ENCODE measurements around the gene PLCL2. TPM values are rescaled to one million over a fixed set of nuclear protein-coding genes. Genes with fewer than 3 reads are reported as not detected.

The PLCL2 gene
- total and polyA plus RNA-seq, 7 donors: 4.2 to 32.7 (median 21.9) TPM

DNA sequence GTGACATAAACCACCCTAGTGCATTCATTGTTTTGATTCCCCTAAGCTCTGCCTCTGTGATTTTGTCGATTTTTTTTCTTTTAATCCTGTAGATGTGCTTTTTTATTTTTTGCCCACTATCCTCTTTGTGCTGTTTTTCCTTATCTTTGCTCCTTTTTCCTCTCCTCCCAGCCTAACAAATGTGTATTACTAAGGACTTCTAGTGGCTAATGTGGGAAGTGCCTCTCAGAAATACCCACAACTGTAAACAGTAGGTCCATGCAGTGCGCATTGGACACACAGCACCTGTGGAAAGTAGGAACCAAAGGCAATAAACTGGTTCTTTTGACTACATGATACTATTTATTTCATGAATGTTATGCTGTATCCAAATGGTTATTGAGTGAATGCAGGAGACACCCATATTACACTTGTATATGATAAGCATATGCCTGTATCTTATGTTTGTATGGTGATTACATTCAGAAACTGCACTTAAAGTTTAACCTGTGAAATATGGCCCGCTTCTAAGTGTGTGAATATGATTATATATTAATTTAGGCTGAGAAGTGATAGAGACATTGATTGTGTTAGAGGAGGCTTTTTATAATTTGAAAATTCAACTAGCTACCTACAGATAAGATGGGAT, 147.8 kb downstream of the PLCL2 start:
- intact Hi-C loops (cut with DNase I): loop anchor here in 1 of 2 donors (5.0 kb wide), 1 partner anchor 135 kb away; no protein-coding TSS in a partner anchor
- DNase-seq (no peak), ATAC-seq (peak; percentile 57 to 84 (median 72))
- Histone ChIP-seq H3K36me3 (ENCODE audit: insufficient read depth in 1 of 2, low read depth in 1 of 2) (no peaks in the 10 kb centered on the region), H3K4me1 (peaks cover 15% of the 10 kb centered on the region), H3K27ac (peak overlapping the region; percentile 12), H3K27me3 (ENCODE audit: insufficient read depth in 3 of 3, low read length in 2 of 3) (no peaks in the 10 kb centered on the region), H3K4me3 (no peak overlapping the region), H3K9me3 (no peaks in the 10 kb centered on the region)
- WGBS, 3 donors: 64 to 66% (median 64%) methylated on average over 3 of the region's 3 CpGs
- TF ChIP-seq, protein P1, sequence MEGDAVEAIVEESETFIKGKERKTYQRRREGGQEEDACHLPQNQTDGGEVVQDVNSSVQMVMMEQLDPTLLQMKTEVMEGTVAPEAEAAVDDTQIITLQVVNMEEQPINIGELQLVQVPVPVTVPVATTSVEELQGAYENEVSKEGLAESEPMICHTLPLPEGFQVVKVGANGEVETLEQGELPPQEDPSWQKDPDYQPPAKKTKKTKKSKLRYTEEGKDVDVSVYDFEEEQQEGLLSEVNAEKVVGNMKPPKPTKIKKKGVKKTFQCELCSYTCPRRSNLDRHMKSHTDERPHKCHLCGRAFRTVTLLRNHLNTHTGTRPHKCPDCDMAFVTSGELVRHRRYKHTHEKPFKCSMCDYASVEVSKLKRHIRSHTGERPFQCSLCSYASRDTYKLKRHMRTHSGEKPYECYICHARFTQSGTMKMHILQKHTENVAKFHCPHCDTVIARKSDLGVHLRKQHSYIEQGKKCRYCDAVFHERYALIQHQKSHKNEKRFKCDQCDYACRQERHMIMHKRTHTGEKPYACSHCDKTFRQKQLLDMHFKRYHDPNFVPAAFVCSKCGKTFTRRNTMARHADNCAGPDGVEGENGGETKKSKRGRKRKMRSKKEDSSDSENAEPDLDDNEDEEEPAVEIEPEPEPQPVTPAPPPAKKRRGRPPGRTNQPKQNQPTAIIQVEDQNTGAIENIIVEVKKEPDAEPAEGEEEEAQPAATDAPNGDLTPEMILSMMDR (IDR thresholded peaks at IDR 0.05): peak; percentile 62

DNA sequence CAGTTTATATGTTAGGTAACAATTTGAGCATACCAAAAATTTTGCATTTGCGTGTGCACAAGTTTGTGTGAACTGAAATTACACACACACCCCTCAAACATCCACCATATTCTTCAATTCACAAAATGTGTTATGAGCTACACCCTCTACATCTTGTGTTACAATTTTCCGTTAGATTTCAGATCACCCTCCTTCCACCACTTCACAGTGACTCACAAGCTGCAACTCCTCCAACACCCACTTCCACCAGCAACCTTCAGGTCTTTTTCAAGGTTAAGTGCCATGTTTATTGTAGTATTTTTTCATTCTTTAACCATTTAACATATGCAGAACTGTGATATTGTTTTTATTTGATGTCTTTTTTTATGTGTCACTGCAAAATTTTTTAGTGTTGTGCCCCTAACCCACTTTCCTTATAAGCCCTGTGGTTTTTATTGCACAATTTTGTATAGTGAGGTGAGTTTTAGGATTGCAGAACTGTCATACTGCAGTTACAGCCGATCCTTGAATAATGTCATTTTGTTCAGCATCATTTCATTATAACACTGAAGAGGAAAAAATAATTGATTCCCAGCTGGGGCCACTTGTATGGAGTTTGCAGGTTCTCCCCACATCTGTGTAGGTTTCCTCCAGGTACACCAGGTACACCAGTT, 148.9 kb downstream of the PLCL2 start:
- TF ChIP-seq, protein P1 (IDR thresholded peaks at IDR 0.05): no peak
- Histone ChIP-seq H3K27me3 (ENCODE audit: insufficient read depth in 3 of 3, low read length in 2 of 3) (no peaks in the 10 kb centered on the region), H3K4me1 (peaks cover 16% of the 10 kb centered on the region), H3K36me3 (ENCODE audit: insufficient read depth in 1 of 2, low read depth in 1 of 2) (no peaks in the 10 kb centered on the region), H3K9me3 (no peaks in the 10 kb centered on the region), H3K27ac (no peak overlapping the region), H3K4me3 (no peak overlapping the region)
- DNase-seq (no peak), ATAC-seq (peak; percentile 35 to 75 (median 59))
- intact Hi-C loops (cut with DNase I): loop anchor here in 1 of 2 donors (5.0 kb wide), 1 partner anchor 136 kb away; no protein-coding TSS in a partner anchor
- 49 to 67% (median 65%) methylated on average over 3 of the region's 3 CpGs for whole genome bisulfite sequencing, 3 donors

DNA sequence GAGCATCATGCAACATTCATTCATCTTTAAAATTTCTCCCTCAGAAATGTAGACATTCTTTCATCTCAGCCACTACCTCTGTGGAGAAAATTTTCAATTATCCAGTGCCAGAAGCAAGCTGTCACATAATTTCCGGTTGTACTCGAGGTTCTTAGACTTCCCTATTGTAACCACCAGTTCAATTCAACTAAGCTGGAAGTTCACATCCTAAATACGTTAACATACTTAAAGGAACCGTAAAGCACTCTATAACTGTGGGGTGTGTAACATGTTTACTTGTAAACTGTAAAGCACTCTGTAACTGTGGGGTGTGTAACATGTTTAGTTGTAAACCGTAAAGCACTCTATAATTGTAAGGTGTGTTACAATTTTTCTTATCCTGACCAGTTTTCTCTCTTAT, 150.3 kb downstream of the PLCL2 start:
- no peak for ATAC-seq
- 82 to 87% (median 87%) methylated on average over 5 of the region's 5 CpGs for WGBS, 3 donors
- H3K9me3 ChIP-seq: no peaks in the 10 kb centered on the region
- peaks cover 28% of the 10 kb centered on the region for H3K4me1 ChIP-seq
- no peaks in the 10 kb centered on the region for H3K36me3 ChIP-seq (ENCODE audit: insufficient read depth in 1 of 2, low read depth in 1 of 2)
- peak overlapping the region; percentile 6 for H3K27ac ChIP-seq
- no peaks in the 10 kb centered on the region for H3K27me3 ChIP-seq (ENCODE audit: insufficient read depth in 3 of 3, low read length in 2 of 3)
- TF ChIP-seq, protein P1 (IDR thresholded peaks at IDR 0.05): no peak
- no peak overlapping the region for H3K4me3 ChIP-seq
- no peak for DNase-seq
- intact Hi-C loops (cut with DNase I): no loop called here

DNA sequence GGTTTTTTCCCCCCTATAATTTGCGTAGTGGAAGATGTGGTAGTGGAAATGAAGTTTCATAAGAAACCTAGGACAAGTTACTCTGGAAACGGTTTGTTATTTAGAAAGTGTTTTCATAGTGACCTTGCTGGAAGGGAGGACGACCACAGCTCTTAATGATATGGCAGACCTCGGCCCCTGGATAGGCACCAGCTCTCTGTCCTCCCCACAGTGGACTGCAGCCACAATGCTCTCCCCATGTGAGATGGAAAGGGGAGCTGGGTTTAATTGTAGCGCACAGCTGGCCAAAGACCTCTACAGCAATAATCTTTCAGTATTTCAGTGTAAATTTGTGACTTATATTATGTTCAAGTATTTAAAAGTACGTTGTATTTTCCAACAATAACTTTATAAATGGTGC, 151.2 kb downstream of the PLCL2 start:
- intact Hi-C loops (cut with DNase I): no loop called here
- DNase-seq (no peak), ATAC-seq (no peak)
- no peak overlapping the region for H3K4me3 ChIP-seq
- H3K9me3 ChIP-seq: no peaks in the 10 kb centered on the region
- H3K4me1 ChIP-seq: peaks cover 37% of the 10 kb centered on the region
- WGBS, 3 donors: 71 to 90% (median 71%) methylated on average over 6 of the region's 6 CpGs
- H3K27me3 ChIP-seq (ENCODE audit: insufficient read depth in 3 of 3, low read length in 2 of 3): no peaks in the 10 kb centered on the region
- TF ChIP-seq, protein P1 (IDR thresholded peaks at IDR 0.05): no peak
- no peaks in the 10 kb centered on the region for H3K36me3 ChIP-seq (ENCODE audit: insufficient read depth in 1 of 2, low read depth in 1 of 2)
- H3K27ac ChIP-seq: no peak overlapping the region
